Left lung (tissue), 10 donors: Measurements from ENCODE around the gene RNF148. TPM values are rescaled to one million over a fixed set of nuclear protein-coding genes. Genes with fewer than 3 reads are reported as not detected.

ENCODE experiments used
- ATAC-seq: fragments of 200-7000 bp; cut with Tn5 transposase; one replicate; pipeline ENCODE4 v1.9.1; 2020; ENCODE audit warnings: moderate library complexity
- DNase-seq, 4 donors: peaks; one replicate each; pipeline ENCODE4 v3.0.0-alpha.2; 2013 to 2020
- H3K27ac ChIP-seq, 2 donors: fragments of 200-600 bp; sonication (generic) in 1 of 2; one replicate each; pipeline versions ENCODE4 v1.5.0 to v1.8.0; 2020 to 2021
- H3K27me3 ChIP-seq, 2 donors: fragments of 200-600 bp; sonication (generic) in 1 of 2; one replicate each; pipeline versions ENCODE4 v1.5.0 to v1.8.0; 2020 to 2021
- H3K36me3 ChIP-seq, 2 donors: fragments of 200-600 bp; sonication (generic) in 1 of 2; one replicate each; pipeline versions ENCODE4 v1.5.0 to v1.8.0; 2020 to 2021
- H3K4me1 ChIP-seq, 2 donors: fragments of 200-600 bp; one replicate each; pipeline ENCODE4 v1.8.0; 2021
- H3K4me3 ChIP-seq, 2 donors: fragments of 200-600 bp; sonication (generic) in 1 of 2; one replicate each; pipeline versions ENCODE4 v1.5.0 to v1.8.0; 2020 to 2021; ENCODE audit warnings: mild to moderate bottlenecking in 1 of 2
- H3K9me3 ChIP-seq, 2 donors: fragments of 200-600 bp; sonication (generic) in 1 of 2; one replicate each; pipeline versions ENCODE4 v1.5.0 to v1.8.0; 2020 to 2021
- intact Hi-C, 2 donors: fragments of 100-400 bp; cut with DNase I; formaldehyde crosslinking; loops; one replicate each; pipeline versions ENCODE4 v1.11.2 to v1.14.2; 2022
- polyA plus RNA-seq, 6 donors: library from polyadenylated mRNA; unstranded; fragments of 120-200 nt; gene quantifications; one replicate each; pipeline ENCODE4 v1.2.1, GENCODE V29; 2013; ENCODE audit not compliant: insufficient read length in 6 of 6
- total RNA-seq, 2 donors: library from RNA; stranded (reverse); fragmentation: NEBNext Ultra II Directional; extraction: Animal tissue kit (Norgen Biotek cat#: 25700); gene quantifications; one replicate each; pipeline ENCODE4 v1.2.1, GENCODE V29; 2021
- TF ChIP-seq, protein P1 (sequence below), 2 donors: fragments of 200-600 bp; sonication (generic) in 1 of 2; IDR thresholded peaks; one replicate each; pipeline versions ENCODE4 v1.5.0 to v1.8.0; 2021; ENCODE audit warnings: antibody characterized with exemption in 2 of 2
- donor health status: DM: no; HTN: yes; CAD: no.
- donor health status: DM: no; HTN: no; CAD: no.

RNF148 gene
- total and polyA plus RNA-seq, 8 donors = 0.34 to 2.1 (median 0.41) TPM; not detected in 1

GRCh38 chr7:122677149-122677548 is 25.6 kb downstream of the RNF148 start:
- no peaks in the 10 kb centered on the region for H3K4me1 ChIP-seq
- no peaks in the 10 kb centered on the region for H3K27me3 ChIP-seq
- intact Hi-C loops = no loop called here
- H3K36me3 ChIP-seq = no peaks in the 10 kb centered on the region
- no peak overlapping the region for H3K4me3 ChIP-seq
- H3K27ac ChIP-seq = no peak overlapping the region
- TF ChIP-seq, protein P1, sequence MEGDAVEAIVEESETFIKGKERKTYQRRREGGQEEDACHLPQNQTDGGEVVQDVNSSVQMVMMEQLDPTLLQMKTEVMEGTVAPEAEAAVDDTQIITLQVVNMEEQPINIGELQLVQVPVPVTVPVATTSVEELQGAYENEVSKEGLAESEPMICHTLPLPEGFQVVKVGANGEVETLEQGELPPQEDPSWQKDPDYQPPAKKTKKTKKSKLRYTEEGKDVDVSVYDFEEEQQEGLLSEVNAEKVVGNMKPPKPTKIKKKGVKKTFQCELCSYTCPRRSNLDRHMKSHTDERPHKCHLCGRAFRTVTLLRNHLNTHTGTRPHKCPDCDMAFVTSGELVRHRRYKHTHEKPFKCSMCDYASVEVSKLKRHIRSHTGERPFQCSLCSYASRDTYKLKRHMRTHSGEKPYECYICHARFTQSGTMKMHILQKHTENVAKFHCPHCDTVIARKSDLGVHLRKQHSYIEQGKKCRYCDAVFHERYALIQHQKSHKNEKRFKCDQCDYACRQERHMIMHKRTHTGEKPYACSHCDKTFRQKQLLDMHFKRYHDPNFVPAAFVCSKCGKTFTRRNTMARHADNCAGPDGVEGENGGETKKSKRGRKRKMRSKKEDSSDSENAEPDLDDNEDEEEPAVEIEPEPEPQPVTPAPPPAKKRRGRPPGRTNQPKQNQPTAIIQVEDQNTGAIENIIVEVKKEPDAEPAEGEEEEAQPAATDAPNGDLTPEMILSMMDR (IDR thresholded peaks at IDR 0.05) = no peak
- no peak for DNase-seq
- peaks cover 0 to 4% of the 10 kb centered on the region in 2 donors for H3K9me3 ChIP-seq
- no peak for ATAC-seq

DNA sequence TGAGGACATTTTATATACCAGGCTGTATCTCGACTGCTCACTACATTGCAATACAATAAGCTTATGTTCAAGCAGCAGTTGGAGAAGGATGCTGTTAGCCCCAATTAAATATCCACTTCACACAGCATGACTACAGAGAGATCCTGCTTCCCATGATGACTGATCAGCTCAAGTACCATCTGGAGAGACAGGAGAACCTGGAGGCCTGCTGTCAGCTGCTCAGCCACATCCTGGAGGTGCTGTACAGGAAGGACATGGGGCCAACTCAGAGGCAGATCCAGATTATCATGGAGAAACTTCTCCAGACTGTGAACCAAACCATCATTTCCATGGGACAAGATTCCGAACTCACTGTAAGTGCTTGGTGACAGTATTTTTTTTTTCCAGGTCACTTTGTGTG is 26.3 kb downstream of the RNF148 start:
- H3K27me3 ChIP-seq = no peaks in the 10 kb centered on the region
- no peak overlapping the region for H3K27ac ChIP-seq
- DNase-seq = no peak
- TF ChIP-seq, protein P1 (IDR thresholded peaks at IDR 0.05) = no peak
- peaks cover 0 to 4% of the 10 kb centered on the region in 2 donors for H3K9me3 ChIP-seq
- H3K36me3 ChIP-seq = no peaks in the 10 kb centered on the region
- H3K4me1 ChIP-seq = no peaks in the 10 kb centered on the region
- intact Hi-C loops = no loop called here
- H3K4me3 ChIP-seq = no peak overlapping the region
- ATAC-seq = peak; percentile 16

- no peaks in the 10 kb centered on the region for H3K27me3 ChIP-seq
- H3K4me3 ChIP-seq = no peak overlapping the region
- TF ChIP-seq, protein P1 (IDR thresholded peaks at IDR 0.05) = no peak
- no peak overlapping the region for H3K27ac ChIP-seq
- H3K4me1 ChIP-seq = no peaks in the 10 kb centered on the region
- ATAC-seq (no peak), DNase-seq (no peak)
- H3K9me3 ChIP-seq = peaks cover 0 to 4% of the 10 kb centered on the region in 2 donors
- H3K36me3 ChIP-seq = no peaks in the 10 kb centered on the region
- intact Hi-C loops = no loop called here
These were observed 27.1 kb downstream of the RNF148 start for GRCh38 chr7:122675621-122676020.

GRCh38 chr7:122675011-122675410 is 27.7 kb downstream of the RNF148 start:
- peaks cover 0 to 4% of the 10 kb centered on the region in 2 donors for H3K9me3 ChIP-seq
- H3K36me3 ChIP-seq = no peaks in the 10 kb centered on the region
- DNase-seq (no peak), ATAC-seq (peak; percentile 55)
- TF ChIP-seq, protein P1 (IDR thresholded peaks at IDR 0.05) = no peak
- no peaks in the 10 kb centered on the region for H3K27me3 ChIP-seq
- no peak overlapping the region for H3K4me3 ChIP-seq
- H3K27ac ChIP-seq = peak overlapping the region in 1 of 2 donors; percentile 37
- intact Hi-C loops = no loop called here
- H3K4me1 ChIP-seq = no peaks in the 10 kb centered on the region

DNA sequence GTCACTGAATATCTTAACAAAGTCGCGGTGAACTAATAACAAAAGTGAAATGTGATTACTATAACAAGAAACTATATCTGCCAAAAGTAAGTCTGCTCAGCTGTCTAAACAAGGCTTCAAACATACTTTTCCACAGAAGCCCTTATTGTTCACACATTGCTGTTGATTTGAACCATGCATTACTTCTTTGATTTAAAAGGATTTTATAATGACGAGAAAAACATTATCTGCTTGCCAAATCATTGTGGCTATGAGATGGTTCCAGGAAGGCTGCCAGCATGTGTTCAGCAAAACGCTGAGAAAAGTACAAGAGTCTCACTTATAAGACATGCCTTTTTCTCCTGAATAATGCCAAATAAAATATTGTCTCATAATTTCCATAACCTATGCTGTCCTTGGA is 28.2 kb downstream of the RNF148 start:
- Histone ChIP-seq H3K27me3 (no peaks in the 10 kb centered on the region), H3K9me3 (peaks cover 0 to 4% of the 10 kb centered on the region in 2 donors), H3K36me3 (no peaks in the 10 kb centered on the region), H3K4me1 (no peaks in the 10 kb centered on the region), H3K4me3 (no peak overlapping the region), H3K27ac (peak overlapping the region in 1 of 2 donors; percentile 37)
- intact Hi-C loops = no loop called here
- peak; percentile 51 for ATAC-seq
- peak in 2 of 4 donors; percentile 52 to 54 for DNase-seq
- TF ChIP-seq, protein P1 (IDR thresholded peaks at IDR 0.05) = no peak
